ENCODE results near the gene ZBTB2. TPM values are rescaled to one million over a fixed set of nuclear protein-coding genes. Genes with fewer than 3 reads are reported as not detected.
A peak's percentile ranks its signal among the peaks of the same experiment; 100 is the strongest.

Gene ZBTB2
- total RNA-seq, 1 experiment from 2014 or later = 31.4 TPM

- H3K27ac Mint-ChIP-seq = peak overlapping the region in 2 of 3 experiments; percentile 7 to 75; a peak in 3 of 7 replicates
- H2BK15ac ChIP-seq (ENCODE audit: low read depth, low read length) = no peak overlapping the region
- H3K79me2 ChIP-seq (ENCODE audit: insufficient read depth, low read length) = peaks cover 43% of the 10 kb centered on the region
- H3K23ac ChIP-seq (ENCODE audit: insufficient read length, low read depth, low read length) = no peak overlapping the region
- H3K4me1 Mint-ChIP-seq = peaks cover 32 to 34% of the 10 kb centered on the region in 2 experiments
- no peak overlapping the region for H3K56ac ChIP-seq (ENCODE audit: insufficient read length, low read depth, low read length)
- H2BK120ac ChIP-seq (ENCODE audit: low read depth, low read length, poor library complexity, severe bottlenecking) = no peak overlapping the region
- H3K27me3 ChIP-seq (ENCODE audit: insufficient read depth, low read length) = no peaks in the 10 kb centered on the region
- no peak overlapping the region for H3K27ac ChIP-seq (ENCODE audit: insufficient read length, low read depth, low read length)
- H3K14ac ChIP-seq (ENCODE audit: insufficient read depth, low read length) = no peak overlapping the region
- H3K79me1 ChIP-seq (ENCODE audit: insufficient read depth, low read depth, low read length, poor library complexity, severe bottlenecking) = peaks cover 2% of the 10 kb centered on the region
- no peak overlapping the region for H2BK20ac ChIP-seq (ENCODE audit: low read depth, low read length, poor library complexity, severe bottlenecking)
- peaks cover 19 to 36% (median 21%) of the 10 kb centered on the region in 3 experiments; a peak in 6 of 7 replicates for H3K36me3 Mint-ChIP-seq (ENCODE audit: insufficient read depth in 1 of 3, low read depth in 3 of 3)
- H4K5ac ChIP-seq (ENCODE audit: insufficient read length, low read depth, low read length) = no peak overlapping the region
- H2AFZ ChIP-seq (ENCODE audit: low read length) = no peak overlapping the region
- H2BK12ac ChIP-seq (ENCODE audit: insufficient read length, low read depth, low read length) = no peak overlapping the region
- H2BK5ac ChIP-seq (ENCODE audit: insufficient read length, low read length) = no peak overlapping the region
- H3K4me1 ChIP-seq (ENCODE audit: insufficient read depth, low read length) = peaks cover 2% of the 10 kb centered on the region; the same call in 1 of the 2 replicates
- no peaks in the 10 kb centered on the region for H4K20me1 ChIP-seq (ENCODE audit: control insufficient read depth, insufficient read depth, insufficient read length)
- no peaks in the 10 kb centered on the region for H3K27me3 Mint-ChIP-seq (ENCODE audit: low read depth)
- H2AK5ac ChIP-seq (ENCODE audit: insufficient read length, low read length) = no peak overlapping the region
- no peak overlapping the region for H3K4ac ChIP-seq (ENCODE audit: low read depth, low read length)
- H3K4me3 Mint-ChIP-seq = peak overlapping the region; percentile 92 to 93
- H3K9me3 Mint-ChIP-seq = no peaks in the 10 kb centered on the region
- H3K18ac ChIP-seq (ENCODE audit: insufficient read length, low read depth, low read length) = no peak overlapping the region
- no peak for TF ChIP-seq CTCF (conservative IDR thresholded peaks at IDR 0.05)
- H3K23me2 ChIP-seq (ENCODE audit: insufficient read length, low read depth, low read length, poor library complexity, severe bottlenecking) = peaks cover 8% of the 10 kb centered on the region
- H3T11ph ChIP-seq (ENCODE audit: low read length) = no peak overlapping the region
- H3K9ac ChIP-seq (ENCODE audit: extremely low read depth, insufficient read length, low read length) = no peak overlapping the region
- no peaks in the 10 kb centered on the region for H3K9me3 ChIP-seq (ENCODE audit: control insufficient read depth, low read depth, low read length)
- H4K8ac ChIP-seq (replicated peaks; ENCODE audit: insufficient read length, low read depth, low read length) = no peak overlapping the region
- H4K91ac ChIP-seq (ENCODE audit: insufficient read length, low read depth, low read length) = no peak overlapping the region
- no peak overlapping the region for H3K4me2 ChIP-seq (ENCODE audit: insufficient read depth, insufficient read length, low read length)
- DNase-seq = no peak
- WGBS (ENCODE audit: extremely low coverage, insufficient read length, low lambda C conversion rate) = no CpG with 5 or more reads among the region's 4 CpGs
These were observed 2.1 kb upstream of the ZBTB2 start for GRCh38 chr6:151393410-151393809.
